KMS-11 (cell line): ENCODE results near the gene DENND1A.

Experiments
- H2AFZ ChIP-seq: fragments of 200-600 bp; sonication (generic); 2 replicates; pipeline ENCODE4 v1.6.1; 2016; ENCODE audit warnings: antibody characterized with exemption, mixed run types, low read depth
- H3K27ac ChIP-seq: fragments of 200-600 bp; sonication (generic); 2 replicates; pipeline ENCODE4 v1.6.1; 2016; ENCODE audit warnings: mild to moderate bottlenecking, mixed run types
- H3K27me3 ChIP-seq: fragments of 200-600 bp; sonication (generic); 2 replicates; pipeline ENCODE4 v1.6.1; 2017; ENCODE audit warnings: mild to moderate bottlenecking, low read depth, mixed run types, moderate library complexity; ENCODE audit not compliant: insufficient read depth
- H3K36me3 ChIP-seq: fragments of 200-600 bp; sonication (generic); 2 replicates; pipeline ENCODE4 v1.6.1; 2017; ENCODE audit warnings: mild to moderate bottlenecking, mixed run types; ENCODE audit not compliant: insufficient read depth
- H3K4me1 ChIP-seq: fragments of 200-600 bp; sonication (generic); 2 replicates; pipeline ENCODE4 v1.6.1; 2016; ENCODE audit warnings: mild to moderate bottlenecking, low read depth, mixed run types; ENCODE audit not compliant: poor library complexity, severe bottlenecking
- H3K4me2 ChIP-seq: fragments of 200-600 bp; sonication (generic); 2 replicates; pipeline ENCODE4 v1.7.0; 2016; ENCODE audit warnings: mild to moderate bottlenecking, mixed run types
- H3K4me3 ChIP-seq: fragments of 200-600 bp; sonication (generic); IDR thresholded peaks from 2 replicates; pipeline ENCODE4 v1.6.1; 2017; ENCODE audit warnings: low read depth, low read length, mixed read lengths; ENCODE audit not compliant: insufficient read depth
- H3K79me2 ChIP-seq: fragments of 200-600 bp; sonication (generic); 2 replicates; pipeline ENCODE4 v1.6.1; 2016; ENCODE audit warnings: low read depth, mixed run types; ENCODE audit not compliant: insufficient read depth
- H3K9ac ChIP-seq: fragments of 200-600 bp; sonication (generic); 2 replicates; pipeline ENCODE4 v1.6.1; 2016; ENCODE audit warnings: mild to moderate bottlenecking, mixed run types
- H4K20me1 ChIP-seq: fragments of 200-600 bp; sonication (generic); 2 replicates; pipeline ENCODE4 v1.6.1; 2016; ENCODE audit warnings: mild to moderate bottlenecking, mixed run types; ENCODE audit not compliant: insufficient read depth
- TF ChIP-seq, protein P1 (sequence below): fragments of 200-600 bp; sonication (generic); conservative IDR thresholded peaks from 2 replicates; pipeline ENCODE4 v1.6.1; 2017; ENCODE audit warnings: low read depth, mild to moderate bottlenecking, antibody characterized with exemption, low read length, moderate library complexity, mixed read lengths

Gene DENND1A

DNA sequence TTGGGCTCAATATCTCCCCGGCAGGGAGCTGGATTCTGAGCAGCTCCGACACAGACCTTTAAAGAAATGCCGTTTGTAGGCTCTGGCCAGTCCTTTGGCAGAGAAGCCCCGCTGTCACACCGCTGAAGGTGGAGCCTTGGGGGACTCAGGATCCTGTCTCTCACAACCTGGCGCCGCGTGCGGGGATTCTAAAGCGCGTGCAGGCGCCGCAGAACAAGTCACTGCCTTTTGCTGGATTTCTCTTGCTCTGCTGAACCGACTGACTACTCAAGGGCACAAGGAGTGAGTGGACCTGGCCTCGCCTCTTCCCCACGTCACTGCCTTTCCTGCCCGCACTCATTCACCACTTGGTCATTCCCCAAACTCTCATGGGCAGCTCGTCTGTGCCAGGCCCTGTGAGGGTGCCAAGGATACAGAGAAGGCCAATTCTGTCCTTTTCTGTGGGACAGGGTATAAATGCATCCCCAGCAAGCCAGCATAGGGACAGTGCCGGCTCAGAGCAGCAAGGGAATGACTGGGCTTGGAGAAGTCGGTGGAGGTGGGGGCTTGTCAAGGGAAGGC, 504.6 kb downstream of the DENND1A start:
- H3K4me2 ChIP-seq = no peak overlapping the region
- H3K36me3 ChIP-seq = no peaks in the 10 kb centered on the region
- H3K4me1 ChIP-seq = peaks cover 7% of the 10 kb centered on the region
- no peaks in the 10 kb centered on the region for H4K20me1 ChIP-seq
- no peaks in the 10 kb centered on the region for H3K27me3 ChIP-seq
- TF ChIP-seq, protein P1, sequence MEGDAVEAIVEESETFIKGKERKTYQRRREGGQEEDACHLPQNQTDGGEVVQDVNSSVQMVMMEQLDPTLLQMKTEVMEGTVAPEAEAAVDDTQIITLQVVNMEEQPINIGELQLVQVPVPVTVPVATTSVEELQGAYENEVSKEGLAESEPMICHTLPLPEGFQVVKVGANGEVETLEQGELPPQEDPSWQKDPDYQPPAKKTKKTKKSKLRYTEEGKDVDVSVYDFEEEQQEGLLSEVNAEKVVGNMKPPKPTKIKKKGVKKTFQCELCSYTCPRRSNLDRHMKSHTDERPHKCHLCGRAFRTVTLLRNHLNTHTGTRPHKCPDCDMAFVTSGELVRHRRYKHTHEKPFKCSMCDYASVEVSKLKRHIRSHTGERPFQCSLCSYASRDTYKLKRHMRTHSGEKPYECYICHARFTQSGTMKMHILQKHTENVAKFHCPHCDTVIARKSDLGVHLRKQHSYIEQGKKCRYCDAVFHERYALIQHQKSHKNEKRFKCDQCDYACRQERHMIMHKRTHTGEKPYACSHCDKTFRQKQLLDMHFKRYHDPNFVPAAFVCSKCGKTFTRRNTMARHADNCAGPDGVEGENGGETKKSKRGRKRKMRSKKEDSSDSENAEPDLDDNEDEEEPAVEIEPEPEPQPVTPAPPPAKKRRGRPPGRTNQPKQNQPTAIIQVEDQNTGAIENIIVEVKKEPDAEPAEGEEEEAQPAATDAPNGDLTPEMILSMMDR = no peak
- H3K79me2 ChIP-seq = no peaks in the 10 kb centered on the region
- no peak overlapping the region for H2AFZ ChIP-seq
- no peak overlapping the region for H3K9ac ChIP-seq
- H3K27ac ChIP-seq = no peak overlapping the region
- no peak overlapping the region for H3K4me3 ChIP-seq

- no peak overlapping the region for H3K4me2 ChIP-seq
- no peak overlapping the region for H3K4me3 ChIP-seq
- H3K27me3 ChIP-seq = no peaks in the 10 kb centered on the region
- peaks cover 7% of the 10 kb centered on the region for H3K4me1 ChIP-seq
- no peak overlapping the region for H2AFZ ChIP-seq
- H3K36me3 ChIP-seq = no peaks in the 10 kb centered on the region
- no peak overlapping the region for H3K9ac ChIP-seq
- H3K79me2 ChIP-seq = no peaks in the 10 kb centered on the region
- no peaks in the 10 kb centered on the region for H4K20me1 ChIP-seq
- TF ChIP-seq, protein P1 = no peak
- H3K27ac ChIP-seq = no peak overlapping the region
These were observed 505.2 kb downstream of the DENND1A start for GRCh38 chr9:123424552-123425225.

DNA sequence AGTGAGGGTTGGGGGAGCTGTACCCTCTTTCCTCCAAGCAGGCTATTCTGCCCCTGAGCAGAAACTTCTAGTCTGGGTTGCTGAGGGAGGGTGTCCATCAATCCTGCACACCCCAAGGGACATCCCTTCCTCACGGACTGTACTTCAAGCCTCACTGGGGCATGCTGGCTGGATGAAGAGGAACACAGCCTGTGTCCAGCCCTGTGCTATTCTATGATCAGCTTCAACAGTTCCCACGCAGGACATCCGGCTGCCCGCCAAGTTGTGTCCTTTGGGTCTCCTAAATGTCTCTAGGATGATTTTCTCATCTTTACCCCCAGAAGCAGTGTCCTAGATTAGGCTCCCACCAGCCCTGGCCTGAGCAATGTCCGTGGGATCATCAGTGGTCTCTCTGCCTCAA, 505.8 kb downstream of the DENND1A start:
- H2AFZ ChIP-seq = no peak overlapping the region
- no peak overlapping the region for H3K4me2 ChIP-seq
- H3K79me2 ChIP-seq = no peaks in the 10 kb centered on the region
- H4K20me1 ChIP-seq = no peaks in the 10 kb centered on the region
- no peak overlapping the region for H3K9ac ChIP-seq
- no peaks in the 10 kb centered on the region for H3K27me3 ChIP-seq
- H3K4me3 ChIP-seq = no peak overlapping the region
- H3K27ac ChIP-seq = no peak overlapping the region
- H3K36me3 ChIP-seq = no peaks in the 10 kb centered on the region
- H3K4me1 ChIP-seq = peaks cover 7% of the 10 kb centered on the region
- TF ChIP-seq, protein P1 = no peak

GRCh38 chr9:123423311-123423640, 506.6 kb downstream of the DENND1A start:
- no peaks in the 10 kb centered on the region for H4K20me1 ChIP-seq
- no peak overlapping the region for H3K27ac ChIP-seq
- H3K4me1 ChIP-seq = peaks cover 7% of the 10 kb centered on the region
- no peak overlapping the region for H3K4me3 ChIP-seq
- H3K79me2 ChIP-seq = no peaks in the 10 kb centered on the region
- H3K27me3 ChIP-seq = no peaks in the 10 kb centered on the region
- H3K36me3 ChIP-seq = no peaks in the 10 kb centered on the region
- H2AFZ ChIP-seq = no peak overlapping the region
- TF ChIP-seq, protein P1 = no peak
- no peak overlapping the region for H3K9ac ChIP-seq
- no peak overlapping the region for H3K4me2 ChIP-seq
